ENCODE measurements around the gene ECHDC1. TPM values are rescaled to one million over a fixed set of nuclear protein-coding genes. Genes with fewer than 3 reads are reported as not detected.

ECHDC1 gene
- total RNA-seq (2021) (79.7 and 102 TPM in 2 replicates), Bru-seq, nascent RNA (percentile 95 among the genes with signal in this experiment), BruChase-seq, experiment 1, labeled RNA remaining after a 2-hour chase (percentile 88 among the genes with signal in this experiment), BruChase-seq, experiment 2, labeled RNA remaining after a 6-hour chase (percentile 87 among the genes with signal in this experiment)
- long read RNA-seq, transcript ECHDC1-214 (6 exons, 2,443 nt), result minor isoform, 12 of 195 reads
- long read RNA-seq, transcript ECHDC1-203 (5 exons, 1,354 nt), result minor isoform, 48 of 195 reads
- long read RNA-seq, transcript ECHDC1-210 (6 exons, 2,341 nt), result major isoform, 82 of 195 reads
- long read RNA-seq, partial matches to known transcripts, result 33 of 195 reads
- long read RNA-seq, other reads (novel, unspliced or antisense), result 14 of 195 reads

- Histone ChIP-seq H3K9me3 (ENCODE audit: low read depth, low read length, poor library complexity, severe bottlenecking) (no peaks in the 10 kb centered on the region), H3K27ac (ENCODE audit: low read depth, low read length, poor library complexity, severe bottlenecking) (peak within 1 kb of the TSS; percentile 97), H3K36me3 (ENCODE audit: insufficient read depth, low read length, poor library complexity, severe bottlenecking) (no peaks in the 10 kb centered on the region), H3K4me3 (ENCODE audit: low read depth, low read length, poor library complexity, severe bottlenecking) (peak within 1 kb of the TSS; percentile 86), H3K27me3 (replicated peaks; ENCODE audit: insufficient read depth, low read depth, low read length, poor library complexity) (no peaks in the 10 kb centered on the region), H3K4me1 (ENCODE audit: insufficient read depth, low read length, poor library complexity, severe bottlenecking) (peaks cover 26% of the 10 kb centered on the region)
- peak; percentile 92 for DNase-seq (ENCODE audit: low spot score)
- no TSS peak for BruUV-seq (replicated peaks)
- intact Hi-C loops (cut with micrococcal nuclease; ENCODE audit: unreplicated experiment), result loop anchor here (2.0 kb wide), 1 partner anchor 174 kb away; no protein-coding TSS in a partner anchor
- CTCF ChIA-PET, result no interaction called here
- POLR2A ChIA-PET (ENCODE audit: low non-redundant PET), result no interaction called here
- TF ChIP-seq EZH2 (IDR thresholded peaks at IDR 0.05; ENCODE audit: borderline replicate concordance, low read depth, low read length, poor library complexity, severe bottlenecking) (no peak), CTCF (conservative IDR thresholded peaks at IDR 0.05; ENCODE audit: low read depth, low read length) (no peak)
These were observed at the start of gene ECHDC1 for GRCh38 chr6:127342946-127343808. ECHDC1 (minus strand) TSS chr6:127343609; CDS start chr6:127331028, 12,581 bp downstream.

- ChIA-PET POLR2A (ENCODE audit: low non-redundant PET) (no interaction called here), CTCF (no interaction called here)
- no peak for DNase-seq (ENCODE audit: low spot score)
- Histone ChIP-seq H3K9me3 (ENCODE audit: low read depth, low read length, poor library complexity, severe bottlenecking) (no peaks in the 10 kb centered on the region), H3K27ac (ENCODE audit: low read depth, low read length, poor library complexity, severe bottlenecking) (no peak overlapping the region), H3K27me3 (replicated peaks; ENCODE audit: insufficient read depth, low read depth, low read length, poor library complexity) (no peaks in the 10 kb centered on the region), H3K4me1 (ENCODE audit: insufficient read depth, low read length, poor library complexity, severe bottlenecking) (no peaks in the 10 kb centered on the region), H3K4me3 (ENCODE audit: low read depth, low read length, poor library complexity, severe bottlenecking) (no peak overlapping the region), H3K36me3 (ENCODE audit: insufficient read depth, low read length, poor library complexity, severe bottlenecking) (no peaks in the 10 kb centered on the region)
- intact Hi-C loops (cut with micrococcal nuclease; ENCODE audit: unreplicated experiment), result no loop called here
- BruUV-seq (replicated peaks), result no TSS peak
- TF ChIP-seq CTCF (conservative IDR thresholded peaks at IDR 0.05; ENCODE audit: low read depth, low read length) (no peak), EZH2 (IDR thresholded peaks at IDR 0.05; ENCODE audit: borderline replicate concordance, low read depth, low read length, poor library complexity, severe bottlenecking) (no peak)
These were observed 48.9 kb upstream of the ECHDC1 start for GRCh38 chr6:127392301-127392700.

- no peak overlapping the region for H3K27ac ChIP-seq (ENCODE audit: low read depth, low read length, poor library complexity, severe bottlenecking)
- POLR2A ChIA-PET (ENCODE audit: low non-redundant PET), result no interaction called here
- H3K27me3 ChIP-seq (replicated peaks; ENCODE audit: insufficient read depth, low read depth, low read length, poor library complexity), result no peaks in the 10 kb centered on the region
- BruUV-seq (replicated peaks), result no TSS peak
- intact Hi-C loops (cut with micrococcal nuclease; ENCODE audit: unreplicated experiment), result no loop called here
- CTCF ChIA-PET, result no interaction called here
- no peaks in the 10 kb centered on the region for H3K4me1 ChIP-seq (ENCODE audit: insufficient read depth, low read length, poor library complexity, severe bottlenecking)
- no peaks in the 10 kb centered on the region for H3K9me3 ChIP-seq (ENCODE audit: low read depth, low read length, poor library complexity, severe bottlenecking)
- H3K4me3 ChIP-seq (ENCODE audit: low read depth, low read length, poor library complexity, severe bottlenecking), result no peak overlapping the region
- no peak for TF ChIP-seq EZH2 (IDR thresholded peaks at IDR 0.05; ENCODE audit: borderline replicate concordance, low read depth, low read length, poor library complexity, severe bottlenecking)
- TF ChIP-seq CTCF (conservative IDR thresholded peaks at IDR 0.05; ENCODE audit: low read depth, low read length), result no peak
- DNase-seq (ENCODE audit: low spot score), result no peak
- no peaks in the 10 kb centered on the region for H3K36me3 ChIP-seq (ENCODE audit: insufficient read depth, low read length, poor library complexity, severe bottlenecking)
These were observed 47.9 kb upstream of the ECHDC1 start for GRCh38 chr6:127391094-127391953.
